Suprapubic skin (tissue), 4 donors: ENCODE results near the gene PRSS56.

ENCODE experiments used
- EP300 ChIP-seq: sonication (generic); formaldehyde crosslinking; IDR thresholded peaks from one replicate; pipeline ENCODE4 v1.6.1; 2017; ENCODE audit warnings: antibody characterized with exemption
- POLR2A ChIP-seq, 2 donors: fragments of 450-650 bp; IDR thresholded peaks; one replicate each; pipeline ENCODE4 v1.6.1; 2017; ENCODE audit warnings: antibody characterized with exemption in 2 of 2, mild to moderate bottlenecking in 2 of 2, moderate library complexity in 2 of 2
- POLR2AphosphoS5 ChIP-seq, 3 donors: sonication (generic); formaldehyde crosslinking; IDR thresholded peaks; one replicate each; pipeline ENCODE4 v1.6.1; 2017; ENCODE audit warnings: antibody characterized with exemption in 3 of 3
- TF ChIP-seq, protein P1 (sequence below), 2 donors: fragments of 200-600 bp in 1 of 2; fragments of 450-650 bp in 1 of 2; sonication (generic) in 1 of 2; IDR thresholded peaks; one replicate each; pipeline ENCODE4 v1.5.1; 2016 to 2019; ENCODE audit warnings: antibody characterized with exemption in 2 of 2, mild to moderate bottlenecking in 1 of 2, moderate library complexity in 1 of 2

GRCh38 chr2:232537079-232537478 is 16.9 kb downstream of the PRSS56 start:
- TF ChIP-seq, protein P1, sequence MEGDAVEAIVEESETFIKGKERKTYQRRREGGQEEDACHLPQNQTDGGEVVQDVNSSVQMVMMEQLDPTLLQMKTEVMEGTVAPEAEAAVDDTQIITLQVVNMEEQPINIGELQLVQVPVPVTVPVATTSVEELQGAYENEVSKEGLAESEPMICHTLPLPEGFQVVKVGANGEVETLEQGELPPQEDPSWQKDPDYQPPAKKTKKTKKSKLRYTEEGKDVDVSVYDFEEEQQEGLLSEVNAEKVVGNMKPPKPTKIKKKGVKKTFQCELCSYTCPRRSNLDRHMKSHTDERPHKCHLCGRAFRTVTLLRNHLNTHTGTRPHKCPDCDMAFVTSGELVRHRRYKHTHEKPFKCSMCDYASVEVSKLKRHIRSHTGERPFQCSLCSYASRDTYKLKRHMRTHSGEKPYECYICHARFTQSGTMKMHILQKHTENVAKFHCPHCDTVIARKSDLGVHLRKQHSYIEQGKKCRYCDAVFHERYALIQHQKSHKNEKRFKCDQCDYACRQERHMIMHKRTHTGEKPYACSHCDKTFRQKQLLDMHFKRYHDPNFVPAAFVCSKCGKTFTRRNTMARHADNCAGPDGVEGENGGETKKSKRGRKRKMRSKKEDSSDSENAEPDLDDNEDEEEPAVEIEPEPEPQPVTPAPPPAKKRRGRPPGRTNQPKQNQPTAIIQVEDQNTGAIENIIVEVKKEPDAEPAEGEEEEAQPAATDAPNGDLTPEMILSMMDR (IDR thresholded peaks at IDR 0.05) = no peak
- TF ChIP-seq POLR2A (IDR thresholded peaks at IDR 0.05) (no peak), EP300 (no peak), POLR2AphosphoS5 (IDR thresholded peaks at IDR 0.05) (no peak)
